ENCODE data around the gene GAGE13. TPM values are rescaled to one million over a fixed set of nuclear protein-coding genes. Genes with fewer than 3 reads are reported as not detected.
"Not testable (repeated sequence)": the region's sequence is repeated elsewhere in the genome, so short reads cannot be mapped to it uniquely, and the experiment has no call there.

GAGE13 gene
- polyA plus RNA-seq, 4 donors = not detected

- FAIRE-seq = no peak
- H3K9me3 ChIP-seq (ENCODE audit: control insufficient read depth in 2 of 2, insufficient read depth in 1 of 2, low read depth in 1 of 2, low read length in 1 of 2) = no peaks in the 10 kb centered on the region
- DNase-seq = no peak
- H3K27me3 ChIP-seq (ENCODE audit: control insufficient read depth in 3 of 3, insufficient read depth in 3 of 3, low read length in 3 of 3) = no peaks in the 10 kb centered on the region
- H3K36me3 ChIP-seq (ENCODE audit: control insufficient read depth in 3 of 3, insufficient read depth in 2 of 3, low read depth in 1 of 3, low read length in 3 of 3) = no peaks in the 10 kb centered on the region
- no peak overlapping the region for H3K27ac ChIP-seq (ENCODE audit: low read depth in 1 of 3, low read length in 2 of 3)
- H3K4me1 ChIP-seq (ENCODE audit: control insufficient read depth in 3 of 3, insufficient read depth in 2 of 3, low read depth in 1 of 3, low read length in 2 of 3) = peaks cover 0 to 5% (median 0%) of the 10 kb centered on the region in 3 donors
- WGBS, 3 donors = 70 to 89% (median 88%) methylated on average over 2 of the region's 2 CpGs
- H3K4me3 ChIP-seq (ENCODE audit: low read depth in 1 of 3, low read length in 3 of 3) = no peak overlapping the region
Observed at GRCh38 chrX:49312176-49312575, 19.2 kb upstream of the GAGE13 start.

- no peaks in the 10 kb centered on the region for H3K4me1 ChIP-seq (ENCODE audit: control insufficient read depth in 3 of 3, insufficient read depth in 2 of 3, low read depth in 1 of 3, low read length in 2 of 3)
- no peaks in the 10 kb centered on the region for H3K36me3 ChIP-seq (ENCODE audit: control insufficient read depth in 3 of 3, insufficient read depth in 2 of 3, low read depth in 1 of 3, low read length in 3 of 3)
- FAIRE-seq = no peak
- no peak for DNase-seq
- no peaks in the 10 kb centered on the region for H3K27me3 ChIP-seq (ENCODE audit: control insufficient read depth in 3 of 3, insufficient read depth in 3 of 3, low read length in 3 of 3)
- no peak overlapping the region for H3K27ac ChIP-seq (ENCODE audit: low read depth in 1 of 3, low read length in 2 of 3)
- WGBS, 3 donors = 37 to 68% (median 51%) methylated on average over 4 of the region's 4 CpGs
- no peaks in the 10 kb centered on the region for H3K9me3 ChIP-seq (ENCODE audit: control insufficient read depth in 2 of 2, insufficient read depth in 1 of 2, low read depth in 1 of 2, low read length in 1 of 2)
- H3K4me3 ChIP-seq (ENCODE audit: low read depth in 1 of 3, low read length in 3 of 3) = no peak overlapping the region
Observed at GRCh38 chrX:49316085-49316484, 15.3 kb upstream of the GAGE13 start.

DNA sequence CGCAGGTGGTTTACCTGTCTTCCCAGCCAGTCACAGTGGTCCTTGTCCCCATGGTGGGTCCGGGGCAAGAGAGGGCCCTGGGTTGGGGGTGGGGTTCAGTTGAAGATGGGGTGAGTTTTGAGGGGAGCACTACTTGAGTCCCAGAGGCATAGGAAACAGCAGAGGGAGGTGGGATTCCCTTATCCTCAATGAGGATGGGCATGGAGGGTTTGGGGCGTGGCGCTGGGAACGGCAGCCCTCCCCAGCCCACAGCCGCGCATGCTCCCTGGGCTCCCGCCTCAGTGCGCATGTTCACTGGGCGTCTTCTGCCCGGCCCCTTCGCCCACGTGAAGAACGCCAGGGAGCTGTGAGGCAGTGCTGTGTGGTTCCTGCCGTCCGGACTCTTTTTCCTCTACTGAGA, 9.6 kb upstream of the GAGE13 start, which contains the start of gene GAGE12J:
Gene GAGE12J, plus strand, starts transcription at position 301 of the 400 bp plus-strand sequence. CDS start 1,157 bp downstream, outside the sequence.
- not testable (repeated sequence) for H3K36me3 ChIP-seq (ENCODE audit: control insufficient read depth in 3 of 3, insufficient read depth in 2 of 3, low read depth in 1 of 3, low read length in 3 of 3); H3K4me3 ChIP-seq (ENCODE audit: low read depth in 1 of 3, low read length in 3 of 3); DNase-seq; H3K27ac ChIP-seq (ENCODE audit: low read depth in 1 of 3, low read length in 2 of 3); H3K9me3 ChIP-seq (ENCODE audit: control insufficient read depth in 2 of 2, insufficient read depth in 1 of 2, low read depth in 1 of 2, low read length in 1 of 2); H3K4me1 ChIP-seq (ENCODE audit: control insufficient read depth in 3 of 3, insufficient read depth in 2 of 3, low read depth in 1 of 3, low read length in 2 of 3); H3K27me3 ChIP-seq (ENCODE audit: control insufficient read depth in 3 of 3, insufficient read depth in 3 of 3, low read length in 3 of 3); FAIRE-seq
- no CpG with 5 or more reads among the region's 16 CpGs for WGBS, 3 donors

DNA sequence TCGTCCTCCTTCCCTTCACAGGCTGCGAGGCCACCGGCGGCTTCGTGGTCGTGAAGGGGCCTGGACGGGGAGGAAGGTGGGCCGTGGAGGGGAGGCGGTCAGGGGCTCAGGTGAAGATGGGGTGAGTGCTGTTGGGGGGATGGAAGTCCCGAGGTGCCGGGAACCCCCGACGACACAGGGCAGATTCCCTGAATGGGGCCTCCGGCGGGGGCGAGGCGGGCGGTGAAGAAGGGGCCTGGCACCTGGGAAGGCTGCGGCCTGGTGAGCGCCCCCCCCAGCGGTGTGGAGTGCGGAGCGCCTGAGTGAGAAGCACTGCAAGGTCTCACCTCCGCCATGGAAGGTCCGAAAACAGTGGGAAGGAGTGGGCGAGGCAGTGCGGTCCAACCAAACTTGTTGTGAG, 9.1 kb upstream of the GAGE13 start:
- not testable (repeated sequence) for H3K36me3 ChIP-seq (ENCODE audit: control insufficient read depth in 3 of 3, insufficient read depth in 2 of 3, low read depth in 1 of 3, low read length in 3 of 3); H3K9me3 ChIP-seq (ENCODE audit: control insufficient read depth in 2 of 2, insufficient read depth in 1 of 2, low read depth in 1 of 2, low read length in 1 of 2); FAIRE-seq; H3K27ac ChIP-seq (ENCODE audit: low read depth in 1 of 3, low read length in 2 of 3); DNase-seq; H3K4me1 ChIP-seq (ENCODE audit: control insufficient read depth in 3 of 3, insufficient read depth in 2 of 3, low read depth in 1 of 3, low read length in 2 of 3); H3K27me3 ChIP-seq (ENCODE audit: control insufficient read depth in 3 of 3, insufficient read depth in 3 of 3, low read length in 3 of 3); H3K4me3 ChIP-seq (ENCODE audit: low read depth in 1 of 3, low read length in 3 of 3)
- WGBS, 3 donors = 80% methylated on average over 1 of the region's 27 CpGs; no CpG with 5 or more reads in 2 of the 3 donors

- not testable (repeated sequence) for H3K27me3 ChIP-seq (ENCODE audit: control insufficient read depth in 3 of 3, insufficient read depth in 3 of 3, low read length in 3 of 3); H3K4me3 ChIP-seq (ENCODE audit: low read depth in 1 of 3, low read length in 3 of 3); H3K27ac ChIP-seq (ENCODE audit: low read depth in 1 of 3, low read length in 2 of 3); H3K4me1 ChIP-seq (ENCODE audit: control insufficient read depth in 3 of 3, insufficient read depth in 2 of 3, low read depth in 1 of 3, low read length in 2 of 3); H3K9me3 ChIP-seq (ENCODE audit: control insufficient read depth in 2 of 2, insufficient read depth in 1 of 2, low read depth in 1 of 2, low read length in 1 of 2); FAIRE-seq; H3K36me3 ChIP-seq (ENCODE audit: control insufficient read depth in 3 of 3, insufficient read depth in 2 of 3, low read depth in 1 of 3, low read length in 3 of 3); DNase-seq
- 100% methylated on average over 1 of the region's 7 CpGs; no CpG with 5 or more reads in 2 of the 3 donors for WGBS, 3 donors
Observed at GRCh38 chrX:49323735-49324134, 7.6 kb upstream of the GAGE13 start.

- not testable (repeated sequence) for H3K9me3 ChIP-seq (ENCODE audit: control insufficient read depth in 2 of 2, insufficient read depth in 1 of 2, low read depth in 1 of 2, low read length in 1 of 2); H3K27me3 ChIP-seq (ENCODE audit: control insufficient read depth in 3 of 3, insufficient read depth in 3 of 3, low read length in 3 of 3); H3K4me3 ChIP-seq (ENCODE audit: low read depth in 1 of 3, low read length in 3 of 3); DNase-seq; H3K36me3 ChIP-seq (ENCODE audit: control insufficient read depth in 3 of 3, insufficient read depth in 2 of 3, low read depth in 1 of 3, low read length in 3 of 3); H3K27ac ChIP-seq (ENCODE audit: low read depth in 1 of 3, low read length in 2 of 3); H3K4me1 ChIP-seq (ENCODE audit: control insufficient read depth in 3 of 3, insufficient read depth in 2 of 3, low read depth in 1 of 3, low read length in 2 of 3); FAIRE-seq
- WGBS, 3 donors = 86 to 92% (median 91%) methylated on average over 3 of the region's 11 CpGs
Observed at GRCh38 chrX:49330421-49330820, 961 bp upstream of the GAGE13 start.

GRCh38 chrX:49331841-49332240, 459 bp downstream of the GAGE13 start:
- not testable (repeated sequence) for H3K4me3 ChIP-seq (ENCODE audit: low read depth in 1 of 3, low read length in 3 of 3); H3K27me3 ChIP-seq (ENCODE audit: control insufficient read depth in 3 of 3, insufficient read depth in 3 of 3, low read length in 3 of 3); FAIRE-seq; H3K4me1 ChIP-seq (ENCODE audit: control insufficient read depth in 3 of 3, insufficient read depth in 2 of 3, low read depth in 1 of 3, low read length in 2 of 3); H3K27ac ChIP-seq (ENCODE audit: low read depth in 1 of 3, low read length in 2 of 3); H3K9me3 ChIP-seq (ENCODE audit: control insufficient read depth in 2 of 2, insufficient read depth in 1 of 2, low read depth in 1 of 2, low read length in 1 of 2); DNase-seq; H3K36me3 ChIP-seq (ENCODE audit: control insufficient read depth in 3 of 3, insufficient read depth in 2 of 3, low read depth in 1 of 3, low read length in 3 of 3)
- WGBS, 3 donors = no CpG with 5 or more reads among the region's 26 CpGs

- H3K27ac ChIP-seq (ENCODE audit: low read depth in 1 of 3, low read length in 2 of 3); DNase-seq; H3K36me3 ChIP-seq (ENCODE audit: control insufficient read depth in 3 of 3, insufficient read depth in 2 of 3, low read depth in 1 of 3, low read length in 3 of 3); H3K4me1 ChIP-seq (ENCODE audit: control insufficient read depth in 3 of 3, insufficient read depth in 2 of 3, low read depth in 1 of 3, low read length in 2 of 3); H3K9me3 ChIP-seq (ENCODE audit: control insufficient read depth in 2 of 2, insufficient read depth in 1 of 2, low read depth in 1 of 2, low read length in 1 of 2); FAIRE-seq; H3K27me3 ChIP-seq (ENCODE audit: control insufficient read depth in 3 of 3, insufficient read depth in 3 of 3, low read length in 3 of 3); H3K4me3 ChIP-seq (ENCODE audit: low read depth in 1 of 3, low read length in 3 of 3): not testable (repeated sequence)
- WGBS, 3 donors = 95 to 98% (median 96%) methylated on average over 7 to 14 of the region's 24 CpGs
Observed at GRCh38 chrX:49341449-49341848, 10.1 kb downstream of the GAGE13 start.

DNA sequence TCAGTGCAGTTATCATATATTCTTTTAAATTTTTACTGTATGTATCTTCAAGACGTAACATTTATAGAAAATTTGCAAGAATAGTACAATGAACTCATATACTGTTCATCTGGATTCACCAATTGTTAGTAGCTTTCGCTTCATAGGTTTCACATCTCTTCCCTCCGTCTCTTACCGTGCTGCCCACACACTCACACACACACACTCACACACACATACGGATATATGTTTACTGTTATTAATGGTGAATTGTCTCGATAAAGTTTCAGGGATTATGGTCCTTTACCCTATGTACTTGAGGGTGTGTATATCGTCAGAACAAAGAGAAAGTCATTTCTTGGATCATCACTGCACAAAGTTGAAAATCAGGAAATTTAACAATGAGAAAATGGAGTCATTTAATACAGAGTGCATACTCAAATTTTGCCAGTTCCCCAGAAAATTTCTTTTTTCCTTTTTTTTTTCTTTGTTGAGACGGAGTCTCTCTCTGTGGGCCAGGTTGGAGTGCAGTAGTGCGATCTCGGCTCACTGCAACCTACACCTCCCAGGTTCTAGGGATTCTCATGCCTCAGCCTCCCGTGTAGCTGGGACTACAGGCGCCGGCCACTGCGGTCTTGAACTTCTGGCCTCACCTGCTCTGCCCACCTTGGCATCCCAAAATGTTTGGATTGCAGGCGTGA, 13.3 kb downstream of the GAGE13 start:
- FAIRE-seq; H3K4me1 ChIP-seq (ENCODE audit: control insufficient read depth in 3 of 3, insufficient read depth in 2 of 3, low read depth in 1 of 3, low read length in 2 of 3); H3K4me3 ChIP-seq (ENCODE audit: low read depth in 1 of 3, low read length in 3 of 3); H3K27ac ChIP-seq (ENCODE audit: low read depth in 1 of 3, low read length in 2 of 3); H3K36me3 ChIP-seq (ENCODE audit: control insufficient read depth in 3 of 3, insufficient read depth in 2 of 3, low read depth in 1 of 3, low read length in 3 of 3); H3K27me3 ChIP-seq (ENCODE audit: control insufficient read depth in 3 of 3, insufficient read depth in 3 of 3, low read length in 3 of 3); H3K9me3 ChIP-seq (ENCODE audit: control insufficient read depth in 2 of 2, insufficient read depth in 1 of 2, low read depth in 1 of 2, low read length in 1 of 2); DNase-seq: not testable (repeated sequence)
- 70 to 77% (median 76%) methylated on average over 11 of the region's 15 CpGs for WGBS, 3 donors
